ENCODE data around the gene ANXA2.

ANXA2 gene

DNA sequence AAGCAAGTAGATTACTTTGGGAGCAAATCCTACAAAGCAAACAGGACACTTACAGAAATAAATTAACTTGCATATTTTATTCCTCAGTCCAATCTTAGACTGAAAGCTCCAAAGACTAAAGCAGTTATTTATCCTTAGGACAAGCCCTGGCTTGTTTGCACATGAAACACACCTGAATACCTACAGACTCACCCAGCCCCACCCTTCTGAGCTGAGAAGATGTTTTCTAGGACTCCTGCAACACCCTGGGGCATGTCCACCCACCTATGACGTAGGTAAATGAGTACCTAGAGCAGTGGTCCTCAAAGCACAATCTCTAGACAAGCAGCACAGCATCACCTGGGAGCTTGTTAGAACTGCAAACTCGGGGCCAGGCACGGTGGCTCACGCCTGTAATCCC lies 80.8 kb downstream of the ANXA2 start:
- H3K4me1 ChIP-seq = peaks cover 0 to 13% (median 0%) of the 10 kb centered on the region in 10 experiments; a peak in 6 of 20 replicates
- no peaks in the 10 kb centered on the region for H4K20me1 ChIP-seq
- H3K36me3 ChIP-seq = no peaks in the 10 kb centered on the region
- H3K4me3 ChIP-seq = no peak overlapping the region
- H3K4me2 ChIP-seq = no peak overlapping the region
- no peak for TF ChIP-seq Cebpa-rat (IDR thresholded peaks at IDR 0.05)
- H3K9me3 ChIP-seq (replicated peaks in 1 of 11) = peaks cover 8 to 19% (median 14%) of the 10 kb centered on the region in 11 experiments; a peak in 20 of 22 replicates
- no peaks in the 10 kb centered on the region for H3K27me3 ChIP-seq
- no peak overlapping the region for H3K27ac ChIP-seq
- no peak overlapping the region for H3K9ac ChIP-seq

DNA sequence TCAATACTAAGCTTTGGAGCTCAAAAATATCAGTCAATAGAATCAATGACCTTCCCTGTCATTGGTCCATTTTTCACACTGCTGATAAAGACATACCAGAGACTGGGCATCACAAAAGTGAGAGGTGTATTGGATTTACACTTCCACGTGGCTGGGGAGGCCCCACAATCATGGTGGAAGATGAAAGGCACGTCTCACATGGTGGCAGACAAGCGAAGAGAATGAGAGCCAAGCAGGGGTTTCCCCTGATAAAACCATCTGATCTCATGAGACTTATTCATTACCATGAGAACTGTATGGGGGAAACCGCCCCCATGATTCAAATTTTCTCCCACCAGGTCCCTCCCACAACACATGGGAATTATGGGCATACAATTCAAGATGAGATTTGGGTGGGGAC lies 81.9 kb downstream of the ANXA2 start:
- Histone ChIP-seq H3K4me3 (no peak overlapping the region), H4K20me1 (no peaks in the 10 kb centered on the region), H3K4me2 (no peak overlapping the region), H3K4me1 (peaks cover 0 to 13% (median 0%) of the 10 kb centered on the region in 10 experiments; a peak in 6 of 20 replicates), H3K27ac (no peak overlapping the region), H3K27me3 (no peaks in the 10 kb centered on the region), H3K36me3 (no peaks in the 10 kb centered on the region), H3K9me3 (replicated peaks in 1 of 11) (peaks cover 8 to 19% (median 14%) of the 10 kb centered on the region in 11 experiments; a peak in 20 of 22 replicates), H3K9ac (no peak overlapping the region)
- TF ChIP-seq Cebpa-rat (IDR thresholded peaks at IDR 0.05) = no peak

DNA sequence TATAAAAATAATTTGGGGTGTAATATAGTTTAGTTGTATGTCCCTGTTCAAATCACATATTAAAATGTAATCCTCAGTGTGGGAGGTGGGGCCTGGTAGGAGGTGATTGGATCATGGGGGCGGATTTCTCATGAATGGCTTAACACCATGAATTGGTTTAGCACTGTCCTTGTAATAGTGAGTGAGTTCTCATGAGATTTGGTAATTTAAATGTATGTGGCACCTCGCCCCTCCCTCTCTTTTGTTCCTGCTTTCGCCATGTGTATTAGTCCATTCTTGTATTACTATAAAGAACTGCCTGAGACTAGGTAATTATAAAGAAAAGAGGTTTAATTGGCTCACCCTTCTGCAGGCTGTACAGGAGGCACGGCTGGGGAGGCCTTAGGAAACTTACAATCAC lies 83.9 kb downstream of the ANXA2 start:
- H3K9me3 ChIP-seq (replicated peaks in 1 of 11) = peaks cover 8 to 19% (median 14%) of the 10 kb centered on the region in 11 experiments; a peak in 20 of 22 replicates
- H3K4me1 ChIP-seq = peaks cover 0 to 13% (median 0%) of the 10 kb centered on the region in 10 experiments; a peak in 6 of 20 replicates
- H3K4me2 ChIP-seq = no peak overlapping the region
- H3K9ac ChIP-seq = no peak overlapping the region
- H3K27me3 ChIP-seq = no peaks in the 10 kb centered on the region
- H4K20me1 ChIP-seq = no peaks in the 10 kb centered on the region
- no peak for TF ChIP-seq Cebpa-rat (IDR thresholded peaks at IDR 0.05)
- no peak overlapping the region for H3K4me3 ChIP-seq
- no peak overlapping the region for H3K27ac ChIP-seq
- no peaks in the 10 kb centered on the region for H3K36me3 ChIP-seq

DNA sequence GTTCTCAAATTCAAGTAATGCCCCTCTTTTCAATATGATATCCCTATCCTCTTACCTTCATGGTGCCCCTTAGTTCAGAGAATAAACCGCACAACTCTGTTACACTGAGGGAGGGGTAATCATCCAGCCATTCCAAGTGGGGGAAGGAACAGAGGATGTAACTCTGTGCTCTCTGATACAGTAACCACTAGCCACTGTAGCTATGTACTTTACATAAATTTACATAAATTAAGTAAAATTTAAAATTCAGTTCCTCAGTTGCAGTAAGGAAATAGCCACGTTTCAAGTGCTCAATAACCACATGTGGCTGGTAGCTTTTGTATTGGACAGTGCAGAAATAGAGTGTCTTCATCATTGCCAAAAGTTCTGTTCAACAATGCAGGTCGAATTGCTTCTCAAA lies 90.8 kb downstream of the ANXA2 start:
- Histone ChIP-seq H4K20me1 (no peaks in the 10 kb centered on the region), H3K27ac (no peak overlapping the region), H3K4me1 (no peaks in the 10 kb centered on the region; a peak in 1 of 20 replicates), H3K4me2 (no peak overlapping the region), H3K9ac (no peak overlapping the region), H3K9me3 (replicated peaks in 1 of 11) (peaks cover 14 to 34% (median 26%) of the 10 kb centered on the region in 11 experiments; a peak in 19 of 22 replicates), H3K4me3 (no peak overlapping the region), H3K36me3 (no peaks in the 10 kb centered on the region), H3K27me3 (no peaks in the 10 kb centered on the region)
- TF ChIP-seq Cebpa-rat (IDR thresholded peaks at IDR 0.05) = no peak

DNA sequence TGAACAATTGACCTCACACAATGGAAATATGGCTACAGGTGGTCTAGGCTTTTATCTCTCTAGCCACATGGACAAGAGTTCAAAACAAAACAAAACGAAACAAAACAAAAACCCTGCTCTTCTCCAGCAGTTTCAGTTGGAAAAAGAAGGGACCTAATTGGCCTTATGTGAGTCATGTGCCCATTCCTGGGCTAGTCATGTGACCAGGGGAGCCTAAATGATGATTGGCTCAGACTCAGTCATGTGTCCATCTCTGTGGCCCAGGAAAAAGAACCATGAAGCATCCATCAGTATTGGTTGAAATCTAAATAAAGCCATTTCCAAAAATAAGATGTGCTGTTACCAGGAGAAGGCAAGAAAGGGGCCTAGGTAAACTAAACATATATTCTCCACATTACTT lies 96.8 kb downstream of the ANXA2 start:
- peaks cover 17 to 40% (median 32%) of the 10 kb centered on the region in 11 experiments; a peak in 20 of 22 replicates for H3K9me3 ChIP-seq (replicated peaks in 1 of 11)
- H3K9ac ChIP-seq = no peak overlapping the region
- no peak for TF ChIP-seq Cebpa-rat (IDR thresholded peaks at IDR 0.05)
- no peaks in the 10 kb centered on the region for H3K36me3 ChIP-seq
- H3K4me3 ChIP-seq = no peak overlapping the region
- H3K4me2 ChIP-seq = no peak overlapping the region
- H4K20me1 ChIP-seq = no peaks in the 10 kb centered on the region
- H3K27ac ChIP-seq = no peak overlapping the region
- peaks cover 0 to 13% (median 0%) of the 10 kb centered on the region in 10 experiments; a peak in 2 of 20 replicates for H3K4me1 ChIP-seq
- H3K27me3 ChIP-seq = no peaks in the 10 kb centered on the region

DNA sequence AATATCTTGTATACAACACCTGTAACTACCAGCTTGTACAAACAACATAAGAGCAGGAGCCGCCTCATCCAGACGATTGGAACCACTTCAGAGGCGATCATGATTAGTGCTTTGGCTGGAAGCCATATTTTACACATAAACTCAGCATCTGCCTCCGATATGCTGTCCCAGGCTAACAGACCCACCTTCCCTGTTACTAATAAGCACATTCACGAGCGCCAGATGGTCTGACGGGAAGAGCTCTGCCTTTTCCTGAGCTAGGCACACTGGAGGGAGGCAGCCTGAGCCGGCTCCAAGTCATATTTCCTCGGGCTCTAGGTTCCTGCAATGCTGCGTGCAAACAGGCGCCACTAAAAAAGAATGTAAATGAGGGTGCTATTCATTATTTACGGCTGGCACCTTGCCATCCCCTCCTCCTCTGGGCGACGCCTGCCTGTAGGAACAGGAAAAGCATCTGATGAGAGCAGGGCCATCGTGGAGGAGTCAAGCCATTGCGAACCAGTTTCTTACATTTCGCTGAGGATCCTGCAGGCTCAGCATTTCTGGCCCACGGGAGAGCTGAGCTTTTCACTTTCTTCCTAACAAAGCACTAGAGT lies 98.2 kb downstream of the ANXA2 start:
- H3K9me3 ChIP-seq (replicated peaks in 1 of 11) = peaks cover 18 to 41% (median 33%) of the 10 kb centered on the region in 11 experiments

More for the DNA sequence above, 98.2 kb downstream of the ANXA2 start:
- no peak for TF ChIP-seq Cebpa-rat (IDR thresholded peaks at IDR 0.05)
- H3K27me3 ChIP-seq = no peaks in the 10 kb centered on the region
- H3K4me1 ChIP-seq = peaks cover 0 to 13% (median 0%) of the 10 kb centered on the region in 10 experiments; a peak in 2 of 20 replicates
- H3K4me2 ChIP-seq = no peak overlapping the region; a peak in 1 of 22 replicates
- no peak overlapping the region for H3K4me3 ChIP-seq
- no peaks in the 10 kb centered on the region for H4K20me1 ChIP-seq
- no peak overlapping the region for H3K27ac ChIP-seq
- no peaks in the 10 kb centered on the region for H3K36me3 ChIP-seq
- H3K9ac ChIP-seq = no peak overlapping the region
